ENCODE measurements around the gene CASTOR1.

The CASTOR1 gene

GRCh38 chr22:30314915-30315314, 25.6 kb upstream of the CASTOR1 start:
- no peak overlapping the region for H3K4me2 ChIP-seq (ENCODE audit: low read depth, low read length, poor library complexity, severe bottlenecking)
- no peaks in the 10 kb centered on the region for H3K36me3 ChIP-seq (ENCODE audit: low read length)
- H3K9me3 ChIP-seq (ENCODE audit: insufficient read depth, low read length), result no peaks in the 10 kb centered on the region
- H3K9me2 ChIP-seq (replicated peaks; ENCODE audit: insufficient read depth, low read length), result no peaks in the 10 kb centered on the region
- H4K20me1 ChIP-seq (ENCODE audit: low read depth, low read length), result no peaks in the 10 kb centered on the region
- H3K27me3 ChIP-seq (ENCODE audit: low read length), result no peaks in the 10 kb centered on the region
- H3F3A ChIP-seq (ENCODE audit: insufficient read depth), result no peaks in the 10 kb centered on the region
- no peak overlapping the region for H3K9ac ChIP-seq (ENCODE audit: low read length)
- H2AFZ ChIP-seq (ENCODE audit: low read depth, low read length, severe bottlenecking), result no peak overlapping the region
- no peaks in the 10 kb centered on the region for H3K79me2 ChIP-seq (ENCODE audit: insufficient read depth, low read length)
- TF ChIP-seq CTCF (IDR thresholded peaks at IDR 0.05; ENCODE audit: insufficient read depth, low read length, poor library complexity, severe bottlenecking) (no peak), EZH2phosphoT487 (conservative IDR thresholded peaks at IDR 0.05; ENCODE audit: low read length) (no peak)
- no peak overlapping the region for H3K4me3 ChIP-seq (ENCODE audit: insufficient read depth, low read length, poor library complexity, severe bottlenecking)
- no peak overlapping the region for H3K27ac ChIP-seq (ENCODE audit: low read depth, low read length)

GRCh38 chr22:30313527-30314363, 24.4 kb upstream of the CASTOR1 start:
- Histone ChIP-seq H3K27me3 (ENCODE audit: low read length) (no peaks in the 10 kb centered on the region), H3K9ac (ENCODE audit: low read length) (no peak overlapping the region), H3K4me2 (ENCODE audit: low read depth, low read length, poor library complexity, severe bottlenecking) (no peak overlapping the region), H3K27ac (ENCODE audit: low read depth, low read length) (no peak overlapping the region), H3K4me3 (ENCODE audit: insufficient read depth, low read length, poor library complexity, severe bottlenecking) (no peak overlapping the region), H3K36me3 (ENCODE audit: low read length) (no peaks in the 10 kb centered on the region), H2AFZ (ENCODE audit: low read depth, low read length, severe bottlenecking) (no peak overlapping the region), H3K79me2 (ENCODE audit: insufficient read depth, low read length) (no peaks in the 10 kb centered on the region), H3K9me2 (replicated peaks; ENCODE audit: insufficient read depth, low read length) (no peaks in the 10 kb centered on the region), H3K9me3 (ENCODE audit: insufficient read depth, low read length) (no peaks in the 10 kb centered on the region), H4K20me1 (ENCODE audit: low read depth, low read length) (no peaks in the 10 kb centered on the region), H3F3A (ENCODE audit: insufficient read depth) (no peaks in the 10 kb centered on the region)
- TF ChIP-seq CTCF (IDR thresholded peaks at IDR 0.05; ENCODE audit: insufficient read depth, low read length, poor library complexity, severe bottlenecking), result no peak
- no peak for TF ChIP-seq EZH2phosphoT487 (conservative IDR thresholded peaks at IDR 0.05; ENCODE audit: low read length)

- no peak overlapping the region for H3K27ac ChIP-seq (ENCODE audit: low read depth, low read length)
Observed at GRCh38 chr22:30312053-30312452, 22.7 kb upstream of the CASTOR1 start.

More at GRCh38 chr22:30312053-30312452, 22.7 kb upstream of the CASTOR1 start:
- Histone ChIP-seq H3K9me2 (replicated peaks; ENCODE audit: insufficient read depth, low read length) (no peaks in the 10 kb centered on the region), H3K27me3 (ENCODE audit: low read length) (no peaks in the 10 kb centered on the region), H3K79me2 (ENCODE audit: insufficient read depth, low read length) (no peaks in the 10 kb centered on the region), H4K20me1 (ENCODE audit: low read depth, low read length) (no peaks in the 10 kb centered on the region), H3K36me3 (ENCODE audit: low read length) (no peaks in the 10 kb centered on the region), H3K4me3 (ENCODE audit: insufficient read depth, low read length, poor library complexity, severe bottlenecking) (no peak overlapping the region), H3K4me2 (ENCODE audit: low read depth, low read length, poor library complexity, severe bottlenecking) (no peak overlapping the region), H2AFZ (ENCODE audit: low read depth, low read length, severe bottlenecking) (no peak overlapping the region), H3K9ac (ENCODE audit: low read length) (no peak overlapping the region), H3F3A (ENCODE audit: insufficient read depth) (no peaks in the 10 kb centered on the region), H3K9me3 (ENCODE audit: insufficient read depth, low read length) (no peaks in the 10 kb centered on the region)
- TF ChIP-seq EZH2phosphoT487 (conservative IDR thresholded peaks at IDR 0.05; ENCODE audit: low read length) (no peak), CTCF (IDR thresholded peaks at IDR 0.05; ENCODE audit: insufficient read depth, low read length, poor library complexity, severe bottlenecking) (no peak)

Measured in SU-DHL-6 (cell line).